ENCODE data around the gene DNAJC2. TPM values are rescaled to one million over a fixed set of nuclear protein-coding genes. Genes with fewer than 3 reads are reported as not detected.
A peak's percentile ranks its signal among the peaks of the same experiment; 100 is the strongest.

Gene DNAJC2
- total RNA-seq, 1 donor from 2014 or later = 40.0 TPM

- peaks cover 3% of the 10 kb centered on the region for H4K20me1 ChIP-seq (ENCODE audit: insufficient read depth, low read length)
- peaks cover 4% of the 10 kb centered on the region for H3K4me1 Mint-ChIP-seq (ENCODE audit: low read depth, unreplicated experiment)
- TF ChIP-seq EZH2 (IDR thresholded peaks at IDR 0.05; ENCODE audit: insufficient read depth, low read length) = no peak
- TF ChIP-seq CTCF (IDR thresholded peaks at IDR 0.05; ENCODE audit: insufficient read depth, low read depth, low read length) = no peak
- no peaks in the 10 kb centered on the region for H3K9me3 ChIP-seq (ENCODE audit: insufficient read depth, low read depth, low read length)
- H3K27ac Mint-ChIP-seq (ENCODE audit: unreplicated experiment) = no peak overlapping the region
- no peaks in the 10 kb centered on the region for H3K27me3 Mint-ChIP-seq (ENCODE audit: low read depth, unreplicated experiment)
- peaks cover 41% of the 10 kb centered on the region for H3K36me3 ChIP-seq (ENCODE audit: insufficient read depth, low read length)
- H3K4me2 ChIP-seq (ENCODE audit: low read length) = no peak overlapping the region
- H3K36me3 Mint-ChIP-seq (ENCODE audit: low read depth, unreplicated experiment) = peaks cover 21% of the 10 kb centered on the region
- no peak overlapping the region for H2AFZ ChIP-seq (ENCODE audit: low read depth, low read length)
- peaks cover 35% of the 10 kb centered on the region for H3K79me2 ChIP-seq (ENCODE audit: insufficient read depth, low read length)
- no peaks in the 10 kb centered on the region for H3K9me3 Mint-ChIP-seq (ENCODE audit: unreplicated experiment)
- H3K9ac ChIP-seq (ENCODE audit: low read length) = no peak overlapping the region
- H3K4me3 ChIP-seq (ENCODE audit: insufficient read depth, low read depth, low read length) = no peak overlapping the region
- FAIRE-seq (no peak), DNase-seq (ENCODE audit: low read depth) (no peak)
- no peaks in the 10 kb centered on the region for H3K27me3 ChIP-seq (ENCODE audit: insufficient read depth, low read length)
- H3K4me3 Mint-ChIP-seq (ENCODE audit: unreplicated experiment) = no peak overlapping the region
- H3K4me1 ChIP-seq (ENCODE audit: insufficient read depth, low read length) = peaks cover 11% of the 10 kb centered on the region
- H3K27ac ChIP-seq (ENCODE audit: low read depth, low read length) = no peak overlapping the region
Measured at GRCh38 chr7:103299660-103300059, 44.9 kb downstream of the DNAJC2 start.

DNA sequence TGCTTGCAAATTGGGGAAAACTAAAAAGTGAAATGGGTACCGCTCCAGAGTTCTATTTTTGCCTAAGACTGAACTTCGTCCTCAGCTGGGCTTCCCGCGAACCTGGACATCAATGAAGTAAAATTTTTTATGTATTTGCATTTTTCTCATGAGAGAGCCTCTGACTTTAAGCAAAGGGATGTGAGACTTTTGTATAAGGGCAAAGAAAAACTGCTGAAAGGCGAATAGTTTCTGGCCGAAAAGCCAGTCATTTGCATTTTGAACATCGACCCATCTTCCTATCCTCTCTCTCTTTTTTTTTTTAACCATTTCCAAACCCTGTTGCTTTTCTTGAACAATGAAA is 46.8 kb downstream of the DNAJC2 start:
- H2AFZ ChIP-seq (ENCODE audit: low read depth, low read length) = peak overlapping the region; percentile 82
- no peaks in the 10 kb centered on the region for H3K27me3 ChIP-seq (ENCODE audit: insufficient read depth, low read length)
- H3K79me2 ChIP-seq (ENCODE audit: insufficient read depth, low read length) = peaks cover 25% of the 10 kb centered on the region
- TF ChIP-seq EZH2 (IDR thresholded peaks at IDR 0.05; ENCODE audit: insufficient read depth, low read length) (no peak), CTCF (IDR thresholded peaks at IDR 0.05; ENCODE audit: insufficient read depth, low read depth, low read length) (no peak)
- peaks cover 30% of the 10 kb centered on the region for H3K36me3 ChIP-seq (ENCODE audit: insufficient read depth, low read length)
- H3K4me2 ChIP-seq (ENCODE audit: low read length) = peak overlapping the region; percentile 87
- peak overlapping the region; percentile 88 for H3K9ac ChIP-seq (ENCODE audit: low read length)
- no peak for DNase-seq (ENCODE audit: low read depth)
- H3K27ac ChIP-seq (ENCODE audit: low read depth, low read length) = peak overlapping the region; percentile 79
- Mint-ChIP-seq H3K4me1 (ENCODE audit: low read depth, unreplicated experiment) (peaks cover 4% of the 10 kb centered on the region), H3K27ac (ENCODE audit: unreplicated experiment) (peak overlapping the region; percentile 77), H3K36me3 (ENCODE audit: low read depth, unreplicated experiment) (peaks cover 6% of the 10 kb centered on the region), H3K4me3 (ENCODE audit: unreplicated experiment) (peak overlapping the region; percentile 92), H3K9me3 (ENCODE audit: unreplicated experiment) (no peaks in the 10 kb centered on the region), H3K27me3 (ENCODE audit: low read depth, unreplicated experiment) (no peaks in the 10 kb centered on the region)
- H4K20me1 ChIP-seq (ENCODE audit: insufficient read depth, low read length) = peaks cover 3% of the 10 kb centered on the region
- no peaks in the 10 kb centered on the region for H3K9me3 ChIP-seq (ENCODE audit: insufficient read depth, low read depth, low read length)
- peaks cover 11% of the 10 kb centered on the region for H3K4me1 ChIP-seq (ENCODE audit: insufficient read depth, low read length)
- no peak for FAIRE-seq
- H3K4me3 ChIP-seq (ENCODE audit: insufficient read depth, low read depth, low read length) = peak overlapping the region; percentile 80

DNA sequence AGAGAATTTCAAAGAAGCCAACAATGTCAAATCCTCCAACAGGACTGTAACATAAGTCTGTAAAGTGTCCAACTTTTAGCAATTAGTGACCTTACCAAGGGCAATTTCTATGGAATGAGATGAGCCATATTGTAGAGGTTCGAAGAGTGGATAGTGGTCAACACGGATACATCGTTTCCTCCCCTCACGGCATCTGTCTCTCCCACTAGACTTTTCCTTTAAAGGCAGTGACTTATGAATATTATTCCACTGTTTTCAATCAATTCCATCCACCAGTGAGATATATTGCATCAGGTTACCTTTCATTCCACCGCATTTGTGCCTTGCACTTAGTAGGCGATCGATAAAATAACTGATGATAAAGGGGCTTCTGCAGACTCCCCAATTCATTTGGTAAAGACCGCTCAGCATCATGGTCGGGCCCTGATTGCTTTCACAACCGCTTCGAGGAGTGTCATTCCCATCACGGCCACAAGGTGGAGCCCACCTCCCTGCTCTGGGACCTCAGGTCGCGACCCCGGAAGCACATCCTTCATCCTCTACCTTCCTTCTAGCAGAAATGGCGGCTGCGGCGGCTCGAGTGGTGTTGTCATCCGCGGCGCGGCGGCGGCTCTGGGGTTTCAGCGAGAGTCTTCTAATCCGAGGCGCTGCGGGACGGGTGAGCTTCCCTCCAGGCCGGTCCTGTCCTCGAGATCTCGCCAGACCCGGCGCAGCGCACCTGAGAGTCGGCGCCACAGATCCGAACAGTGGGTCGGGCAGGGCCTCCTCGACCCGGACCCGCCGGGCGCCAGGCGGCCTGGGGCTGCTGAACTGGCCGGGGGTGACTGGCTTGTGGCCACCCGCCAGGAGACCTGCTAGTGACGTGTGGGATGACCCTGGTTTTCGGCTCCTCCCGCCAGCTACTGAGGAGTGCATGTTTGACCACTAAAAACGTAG is 47.4 kb downstream of the DNAJC2 start, which contains the start of gene PMPCB:
TSS of gene PMPCB (plus strand) at position 535 of the 936 bp plus-strand sequence. CDS start at position 560, 25 bp downstream.
- H3K4me3 ChIP-seq (ENCODE audit: insufficient read depth, low read depth, low read length) = peak within 1 kb of the TSS; percentile 80
- peaks cover 3% of the 10 kb centered on the region for H4K20me1 ChIP-seq (ENCODE audit: insufficient read depth, low read length)
- no peaks in the 10 kb centered on the region for H3K27me3 ChIP-seq (ENCODE audit: insufficient read depth, low read length)
- no peaks in the 10 kb centered on the region for H3K9me3 ChIP-seq (ENCODE audit: insufficient read depth, low read depth, low read length)
- TF ChIP-seq EZH2 (IDR thresholded peaks at IDR 0.05; ENCODE audit: insufficient read depth, low read length) = no peak
- peak; percentile 91 for TF ChIP-seq CTCF (IDR thresholded peaks at IDR 0.05; ENCODE audit: insufficient read depth, low read depth, low read length)
- DNase-seq (ENCODE audit: low read depth) = peak; percentile 76
- peaks cover 25% of the 10 kb centered on the region for H3K79me2 ChIP-seq (ENCODE audit: insufficient read depth, low read length)
- peak within 1 kb of the TSS; percentile 77 for H3K27ac Mint-ChIP-seq (ENCODE audit: unreplicated experiment)
- H2AFZ ChIP-seq (ENCODE audit: low read depth, low read length) = peak within 1 kb of the TSS; percentile 82
- peak within 1 kb of the TSS; percentile 88 for H3K9ac ChIP-seq (ENCODE audit: low read length)
- peaks cover 11% of the 10 kb centered on the region for H3K4me1 ChIP-seq (ENCODE audit: insufficient read depth, low read length)
- H3K36me3 ChIP-seq (ENCODE audit: insufficient read depth, low read length) = peaks cover 25% of the 10 kb centered on the region
- H3K27me3 Mint-ChIP-seq (ENCODE audit: low read depth, unreplicated experiment) = no peaks in the 10 kb centered on the region
- peaks cover 4% of the 10 kb centered on the region for H3K4me1 Mint-ChIP-seq (ENCODE audit: low read depth, unreplicated experiment)
- no peak for FAIRE-seq
- H3K4me3 Mint-ChIP-seq (ENCODE audit: unreplicated experiment) = peak within 1 kb of the TSS; percentile 92
- no peaks in the 10 kb centered on the region for H3K9me3 Mint-ChIP-seq (ENCODE audit: unreplicated experiment)
- H3K4me2 ChIP-seq (ENCODE audit: low read length) = peak within 1 kb of the TSS; percentile 87
- peaks cover 6% of the 10 kb centered on the region for H3K36me3 Mint-ChIP-seq (ENCODE audit: low read depth, unreplicated experiment)
- H3K27ac ChIP-seq (ENCODE audit: low read depth, low read length) = peak within 1 kb of the TSS; percentile 79

All from astrocyte (in vitro differentiated cells and primary cell).